Measurements from ENCODE around the gene CIB4. TPM values are rescaled to one million over a fixed set of nuclear protein-coding genes. Genes with fewer than 3 reads are reported as not detected.
A peak's percentile ranks its signal among the peaks of the same experiment; 100 is the strongest.

CIB4 gene
- total and polyA plus RNA-seq, 2 donors from 2014 or later, result not detected

GRCh38 chr2:26660363-26660962 lies 19.3 kb upstream of the CIB4 start:
- no peak overlapping the region for H3K27ac ChIP-seq (ENCODE audit: low read depth in 2 of 2, low read length in 2 of 2)
- DNase-seq (no peak), FAIRE-seq (peak; percentile 63)
- no peaks in the 10 kb centered on the region for H3K36me3 ChIP-seq (ENCODE audit: control insufficient read depth in 2 of 3, insufficient read depth in 3 of 3, low read length in 3 of 3)
- H3K4me3 ChIP-seq (ENCODE audit: low read length in 3 of 3), result no peak overlapping the region
- H3K27me3 ChIP-seq (ENCODE audit: control insufficient read depth, insufficient read depth, low read length), result no peaks in the 10 kb centered on the region
- no peaks in the 10 kb centered on the region for H3K4me1 ChIP-seq (ENCODE audit: control insufficient read depth in 2 of 3, insufficient read depth in 2 of 3, low read depth in 1 of 3, low read length in 3 of 3)
- no peak for TF ChIP-seq CTCF (IDR thresholded peaks at IDR 0.05; ENCODE audit: borderline replicate concordance, extremely low read depth, insufficient read depth)
- no peak overlapping the region for H3K9ac ChIP-seq (ENCODE audit: low read length in 3 of 3)
- intact Hi-C loops (cut with DNase I), result no loop called here
- H3K9me3 ChIP-seq (ENCODE audit: control insufficient read depth in 2 of 3, insufficient read depth in 1 of 3, low read length in 3 of 3), result peaks cover 0 to 2% (median 0%) of the 10 kb centered on the region in 3 donors

GRCh38 chr2:26658691-26659346 lies 17.7 kb upstream of the CIB4 start:
- no peaks in the 10 kb centered on the region for H3K4me1 ChIP-seq (ENCODE audit: control insufficient read depth in 2 of 3, insufficient read depth in 2 of 3, low read depth in 1 of 3, low read length in 3 of 3)
- intact Hi-C loops (cut with DNase I), result no loop called here
- H3K9me3 ChIP-seq (ENCODE audit: control insufficient read depth in 2 of 3, insufficient read depth in 1 of 3, low read length in 3 of 3), result peaks cover 0 to 2% (median 0%) of the 10 kb centered on the region in 3 donors
- no peak overlapping the region for H3K27ac ChIP-seq (ENCODE audit: low read depth in 2 of 2, low read length in 2 of 2)
- no peak for DNase-seq
- no peak for FAIRE-seq
- H3K36me3 ChIP-seq (ENCODE audit: control insufficient read depth in 2 of 3, insufficient read depth in 3 of 3, low read length in 3 of 3), result no peaks in the 10 kb centered on the region
- TF ChIP-seq CTCF (IDR thresholded peaks at IDR 0.05; ENCODE audit: borderline replicate concordance, extremely low read depth, insufficient read depth), result no peak
- H3K27me3 ChIP-seq (ENCODE audit: control insufficient read depth, insufficient read depth, low read length), result no peaks in the 10 kb centered on the region
- H3K4me3 ChIP-seq (ENCODE audit: low read length in 3 of 3), result no peak overlapping the region
- no peak overlapping the region for H3K9ac ChIP-seq (ENCODE audit: low read length in 3 of 3)

- no peak for TF ChIP-seq CTCF (IDR thresholded peaks at IDR 0.05; ENCODE audit: borderline replicate concordance, extremely low read depth, insufficient read depth)
- no peaks in the 10 kb centered on the region for H3K36me3 ChIP-seq (ENCODE audit: control insufficient read depth in 2 of 3, insufficient read depth in 3 of 3, low read length in 3 of 3)
- intact Hi-C loops (cut with DNase I), result no loop called here
These were observed 16.1 kb upstream of the CIB4 start for GRCh38 chr2:26657265-26657664.

More at GRCh38 chr2:26657265-26657664, 16.1 kb upstream of the CIB4 start:
- Histone ChIP-seq H3K4me3 (ENCODE audit: low read length in 3 of 3) (no peak overlapping the region), H3K9ac (ENCODE audit: low read length in 3 of 3) (no peak overlapping the region), H3K27me3 (ENCODE audit: control insufficient read depth, insufficient read depth, low read length) (no peaks in the 10 kb centered on the region), H3K27ac (ENCODE audit: low read depth in 2 of 2, low read length in 2 of 2) (no peak overlapping the region), H3K4me1 (ENCODE audit: control insufficient read depth in 2 of 3, insufficient read depth in 2 of 3, low read depth in 1 of 3, low read length in 3 of 3) (no peaks in the 10 kb centered on the region), H3K9me3 (ENCODE audit: control insufficient read depth in 2 of 3, insufficient read depth in 1 of 3, low read length in 3 of 3) (peaks cover 0 to 2% (median 0%) of the 10 kb centered on the region in 3 donors)
- FAIRE-seq, result no peak
- DNase-seq, result no peak
